Prostate gland (tissue), 2 donors: ENCODE measurements around the gene AOPEP. TPM values are rescaled to one million over a fixed set of nuclear protein-coding genes. Genes with fewer than 3 reads are reported as not detected.

Experiments
- DNase-seq: peaks from one replicate; pipeline ENCODE4 v3.0.0-alpha.2; 2019; ENCODE audit warnings: low spot score
- H3K27ac ChIP-seq, 2 donors: fragments of 200-600 bp; sonication (generic); 2 replicates each; pipeline ENCODE4 v1.5.1; 2017 to 2019
- H3K27me3 ChIP-seq: fragments of 200-600 bp; sonication (generic); replicated peaks from 2 replicates; pipeline ENCODE4 v1.5.1; 2019; ENCODE audit not compliant: insufficient read depth
- H3K36me3 ChIP-seq, 2 donors: fragments of 200-600 bp; sonication (generic); 1 replicate in 1 of 2; 2 replicates in 1 of 2; pipeline versions ENCODE4 v1.5.1 to v1.8.1; 2017 to 2019
- H3K4me1 ChIP-seq: fragments of 200-600 bp; sonication (generic); replicated peaks from 2 replicates; pipeline ENCODE4 v1.5.1; 2019
- H3K4me3 ChIP-seq, 2 donors: fragments of 200-600 bp; sonication (generic); 2 replicates each; pipeline ENCODE4 v1.5.1; 2017 to 2019
- H3K9me3 ChIP-seq: fragments of 200-600 bp; sonication (generic); 2 replicates; pipeline ENCODE4 v1.5.1; 2017
- CTCF ChIP-seq, 4 experiments: fragments of 200-600 bp in 2 of 4; fragments of 450-650 bp in 2 of 4; sonication (generic) in 2 of 4; IDR thresholded peaks; 1 replicate in 3 of 4; 2 replicates in 1 of 4; pipeline ENCODE4 v1.5.1; 2016 to 2019; ENCODE audit warnings: antibody characterized with exemption in 4 of 4, mild to moderate bottlenecking in 2 of 4, moderate library complexity in 2 of 4
- POLR2A ChIP-seq: fragments of 450-650 bp; IDR thresholded peaks from one replicate; pipeline ENCODE4 v1.6.1; 2016; ENCODE audit warnings: antibody characterized with exemption, mild to moderate bottlenecking
- POLR2AphosphoS5 ChIP-seq: sonication (generic); formaldehyde crosslinking; IDR thresholded peaks from one replicate; pipeline ENCODE4 v1.6.1; 2017; ENCODE audit warnings: antibody characterized with exemption
- WGBS: methylation state at CpG from one replicate; pipeline ENCODE4 v1.1.5; 2018; 5-methylcytosine and 5-hydroxymethylcytosine counted together
- intact Hi-C: fragments of 100-400 bp; cut with DNase I; formaldehyde crosslinking; loops from one replicate; pipeline ENCODE4 v1.14.2; 2022
- total RNA-seq, 2 donors: library from RNA; depleted of rRNA; stranded (reverse); fragments of >200 nt; gene quantifications; one replicate each; pipeline ENCODE4 v1.1.0, GENCODE V29; 2016

AOPEP gene
- total RNA-seq, 2 donors from 2014 or later: 107 to 188 TPM

GRCh38 chr9:94906181-94906580 lies 179.7 kb downstream of the AOPEP start:
- no peaks in the 10 kb centered on the region for H3K9me3 ChIP-seq
- DNase-seq: no peak
- 96% methylated on average over 6 of the region's 6 CpGs for WGBS
- no peak overlapping the region for H3K27ac ChIP-seq
- TF ChIP-seq POLR2AphosphoS5 (no peak), POLR2A (no peak), CTCF (IDR thresholded peaks at IDR 0.05) (no peak)
- no peak overlapping the region for H3K4me3 ChIP-seq
- H3K36me3 ChIP-seq: no peaks in the 10 kb centered on the region
- no peaks in the 10 kb centered on the region for H3K4me1 ChIP-seq
- H3K27me3 ChIP-seq: no peaks in the 10 kb centered on the region
- intact Hi-C loops: no loop called here

- whole genome bisulfite sequencing: 77% methylated on average over 3 of the region's 3 CpGs
- intact Hi-C loops: no loop called here
- Histone ChIP-seq H3K9me3 (no peaks in the 10 kb centered on the region), H3K36me3 (no peaks in the 10 kb centered on the region), H3K27ac (no peak overlapping the region), H3K4me1 (no peaks in the 10 kb centered on the region), H3K27me3 (no peaks in the 10 kb centered on the region), H3K4me3 (no peak overlapping the region)
- no peak for DNase-seq
- TF ChIP-seq POLR2AphosphoS5: no peak
These were observed 180.2 kb downstream of the AOPEP start for GRCh38 chr9:94906713-94907112.

- intact Hi-C loops: no loop called here
- H3K4me1 ChIP-seq: no peaks in the 10 kb centered on the region
- no peak overlapping the region for H3K27ac ChIP-seq
- H3K27me3 ChIP-seq: no peaks in the 10 kb centered on the region
- WGBS: 69% methylated on average over 8 of the region's 8 CpGs
- no peak overlapping the region for H3K4me3 ChIP-seq
- no peaks in the 10 kb centered on the region for H3K36me3 ChIP-seq
- no peak for TF ChIP-seq CTCF (IDR thresholded peaks at IDR 0.05)
- no peak for TF ChIP-seq POLR2AphosphoS5
- no peak for TF ChIP-seq POLR2A
- no peaks in the 10 kb centered on the region for H3K9me3 ChIP-seq
- no peak for DNase-seq
These were observed 180.9 kb downstream of the AOPEP start for GRCh38 chr9:94907264-94907936.

GRCh38 chr9:94908011-94908563 lies 181.6 kb downstream of the AOPEP start:
- Histone ChIP-seq H3K36me3 (no peaks in the 10 kb centered on the region), H3K4me1 (no peaks in the 10 kb centered on the region), H3K9me3 (no peaks in the 10 kb centered on the region), H3K27me3 (no peaks in the 10 kb centered on the region), H3K27ac (peak overlapping the region; percentile 7 to 46), H3K4me3 (no peak overlapping the region)
- TF ChIP-seq POLR2A: no peak
- no peak for TF ChIP-seq CTCF (IDR thresholded peaks at IDR 0.05)
- no peak for TF ChIP-seq POLR2AphosphoS5
- WGBS: 39% methylated on average over 9 of the region's 9 CpGs
- intact Hi-C loops: no loop called here
- no peak for DNase-seq

- Histone ChIP-seq H3K4me3 (no peak overlapping the region), H3K27ac (peak overlapping the region in 1 of 2 donors; percentile 46), H3K36me3 (no peaks in the 10 kb centered on the region), H3K4me1 (peaks cover 2% of the 10 kb centered on the region), H3K27me3 (no peaks in the 10 kb centered on the region), H3K9me3 (no peaks in the 10 kb centered on the region)
- intact Hi-C loops: no loop called here
- no peak for DNase-seq
- 83% methylated on average over 9 of the region's 9 CpGs for WGBS
- TF ChIP-seq POLR2AphosphoS5 (no peak), CTCF (IDR thresholded peaks at IDR 0.05) (no peak), POLR2A (no peak)
These were observed 182.2 kb downstream of the AOPEP start for GRCh38 chr9:94908583-94909249.
